Retinal pigment epithelial cell (primary cell): ENCODE data around the gene FXR2.
"Not testable (repeated sequence)": the region's sequence is repeated elsewhere in the genome, so short reads cannot be mapped to it uniquely, and the experiment has no call there.

ENCODE experiments used
- DNase-seq: peaks from one replicate; pipeline ENCODE4 v3.0.0-alpha.2; 2010; ENCODE audit warnings: low read depth
- H3K4me3 ChIP-seq: 2 replicates; pipeline ENCODE4 v1.5.1; 2011; ENCODE audit warnings: mild to moderate bottlenecking, low read length, control low read depth, moderate library complexity
- CTCF ChIP-seq: conservative IDR thresholded peaks from 2 replicates; pipeline ENCODE4 v1.5.1; 2011; ENCODE audit warnings: low read depth, low read length, control low read depth, inconsistent platforms

The FXR2 gene

DNA sequence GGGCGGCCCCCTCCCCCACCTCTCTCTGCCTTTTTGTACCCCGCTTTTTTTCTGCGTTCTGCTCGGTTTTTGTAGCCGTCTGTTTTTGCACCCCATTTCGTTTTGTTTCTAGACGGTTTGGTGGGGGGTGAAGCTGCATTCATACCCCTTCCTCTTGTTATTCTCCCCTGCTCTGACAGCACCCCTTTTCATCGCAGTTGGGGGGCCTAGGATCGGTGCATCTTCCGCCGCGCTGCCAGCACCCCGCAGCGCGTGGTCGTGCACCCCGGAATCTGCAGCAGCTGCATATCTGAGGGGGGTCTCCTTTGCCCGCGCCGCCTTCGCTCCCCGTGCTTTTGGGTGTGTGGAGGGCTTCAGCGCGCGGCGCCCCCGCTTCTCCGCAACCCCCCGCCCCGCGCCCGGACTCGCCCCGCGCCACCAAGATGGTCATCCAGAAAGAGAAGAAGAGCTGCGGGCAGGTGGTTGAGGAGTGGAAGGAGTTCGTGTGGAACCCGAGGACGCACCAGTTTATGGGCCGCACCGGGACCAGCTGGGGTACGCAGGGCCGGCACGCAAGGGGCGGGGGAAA lies 36.5 kb upstream of the FXR2 start:
- peak overlapping the region; percentile 38 for H3K4me3 ChIP-seq
- no peak for DNase-seq
- no peak for TF ChIP-seq CTCF

DNA sequence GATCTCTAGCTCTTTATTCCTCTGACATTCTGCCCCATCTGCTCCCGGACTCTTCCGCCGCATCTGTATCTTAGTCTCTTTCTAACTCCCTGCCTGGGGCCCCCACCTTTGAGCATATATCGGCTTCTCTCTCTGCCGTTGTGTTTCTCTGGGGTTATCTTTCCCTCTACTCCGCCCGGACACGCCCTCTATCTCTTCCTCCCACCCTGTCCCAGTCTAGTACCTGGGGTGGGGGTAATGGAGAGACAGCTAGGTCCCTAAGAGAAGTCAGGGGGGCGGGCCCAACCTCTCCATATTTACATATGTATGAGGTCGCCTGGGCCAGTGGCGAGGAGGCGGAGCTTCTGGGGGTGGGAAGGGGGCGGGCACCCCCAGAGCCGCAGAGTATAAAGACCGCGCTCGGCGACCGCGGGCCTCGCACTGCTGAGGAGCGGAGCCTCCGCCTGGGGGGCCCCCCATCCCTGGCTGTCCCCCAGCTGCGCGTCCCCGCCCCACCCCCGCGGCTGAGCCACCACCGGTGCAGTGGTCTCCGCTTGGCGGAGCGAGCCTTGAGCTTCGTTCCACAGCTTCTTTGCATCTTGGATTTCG lies 35.9 kb upstream of the FXR2 start, which contains the start of gene ATP1B2:
TSS of gene ATP1B2 (plus strand) at position 418 of the 588 bp plus-strand sequence. CDS start 593 bp downstream, outside the sequence.
- peak within 1 kb of the TSS; percentile 38 for H3K4me3 ChIP-seq
- TF ChIP-seq CTCF, result no peak
- DNase-seq, result no peak

DNA sequence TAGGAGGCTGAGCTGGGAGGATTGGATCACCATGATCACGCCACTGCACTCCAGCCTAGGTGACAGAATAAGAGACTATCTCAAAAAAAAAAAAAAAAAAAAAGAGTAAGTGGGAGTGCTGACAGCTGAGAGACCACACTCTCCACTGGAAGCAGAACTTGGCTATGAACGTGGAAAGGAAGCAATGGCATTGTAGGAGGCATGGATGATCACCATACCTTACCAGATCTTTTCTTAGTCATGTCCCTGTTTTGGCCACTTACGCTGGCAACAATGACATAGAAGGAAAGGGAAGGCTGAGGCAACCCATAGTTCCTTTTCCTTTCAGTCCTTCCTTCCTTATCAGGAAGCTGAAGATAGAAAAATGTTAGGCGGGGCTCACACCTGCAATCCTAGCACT lies 32.3 kb upstream of the FXR2 start:
- no peak overlapping the region for H3K4me3 ChIP-seq
- TF ChIP-seq CTCF, result no peak
- DNase-seq, result no peak

GRCh38 chr17:7646457-7646856 lies 31.8 kb upstream of the FXR2 start:
- TF ChIP-seq CTCF, result no peak
- H3K4me3 ChIP-seq, result no peak overlapping the region
- no peak for DNase-seq

DNA sequence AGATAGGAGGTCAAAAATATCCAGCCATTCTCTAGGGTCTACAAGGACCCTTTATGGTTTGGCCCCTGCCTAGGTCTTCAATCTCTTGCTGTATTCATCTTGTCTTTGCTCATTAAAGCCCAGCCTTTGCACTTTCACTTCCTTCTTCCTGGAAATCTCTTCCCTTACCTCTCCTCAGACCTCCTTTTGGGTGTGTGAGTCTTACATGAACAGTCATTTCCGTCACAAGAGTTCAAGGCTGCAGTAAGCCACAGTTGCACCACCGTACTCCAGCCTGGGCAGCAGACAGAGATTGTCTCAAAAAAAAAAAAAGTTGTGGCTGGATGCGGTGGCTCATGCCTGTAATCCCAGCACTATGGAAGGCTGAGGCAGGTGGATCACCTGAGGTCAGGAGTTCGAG lies 30.1 kb upstream of the FXR2 start:
- no peak for DNase-seq
- TF ChIP-seq CTCF, result no peak
- H3K4me3 ChIP-seq, result no peak overlapping the region

GRCh38 chr17:7641635-7642034 lies 26.9 kb upstream of the FXR2 start:
- not testable (repeated sequence) for H3K4me3 ChIP-seq, DNase-seq

DNA sequence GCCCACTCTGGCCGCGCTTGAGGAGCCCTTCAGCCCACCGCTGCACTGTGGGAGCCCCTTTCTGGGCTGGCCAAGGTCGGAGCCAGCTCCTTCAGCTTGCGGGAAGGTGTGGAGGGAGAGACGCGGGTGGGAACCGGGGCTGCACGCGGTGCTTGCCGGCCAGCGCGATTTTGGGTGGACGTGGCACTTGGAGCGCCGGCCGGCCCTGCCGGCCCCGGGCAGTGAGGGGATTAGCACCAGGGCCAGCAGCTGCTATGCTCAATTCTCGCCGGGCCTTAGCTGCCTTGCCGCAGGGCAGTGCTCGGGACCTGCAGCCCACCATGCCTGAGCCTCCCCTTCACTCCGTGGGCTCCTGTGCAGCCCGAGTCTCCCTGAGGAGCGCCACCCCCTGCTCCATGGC lies 26.1 kb upstream of the FXR2 start:
- H3K4me3 ChIP-seq, result no peak overlapping the region
- TF ChIP-seq CTCF, result no peak
- DNase-seq, result no peak
